ENCODE results near the gene RAB40C.

- TF ChIP-seq CTCF (IDR thresholded peaks at IDR 0.05) (no peak; the same call in 1 of the 2 replicates), POLR2AphosphoS5 (IDR thresholded peaks at IDR 0.05; ENCODE audit: low read depth, low read length) (no peak), SIN3A (IDR thresholded peaks at IDR 0.05; ENCODE audit: borderline replicate concordance, insufficient read depth, low read depth, low read length) (no peak)
Measured at GRCh38 chr16:576823-577201, 13.1 kb upstream of the RAB40C start.
